Endothelial cell of umbilical vein (primary cell): Measurements from ENCODE around the gene ULK1. TPM values are rescaled to one million over a fixed set of nuclear protein-coding genes. Genes with fewer than 3 reads are reported as not detected.

Experiments used
- BruUV-seq: library from RNA; stranded (reverse); fragments of 400-500 nt; replicated peaks from 2 replicates; lab custom pipeline; 2021; lab: Mats Ljungman, UMichigan
- CTCF ChIA-PET: fragments of 300-600, 350-600 bp; sonication (Branson Sonifier 250); formaldehyde crosslinking; loops from one replicate; lab custom pipeline; 2021; ENCODE audit warnings: antibody characterized with exemption, inconsistent platforms; lab: Charles Lee
- POLR2A ChIA-PET: fragments of 300-600, 350-600 bp; sonication (Branson Sonifier 250); formaldehyde crosslinking; loops from one replicate; lab custom pipeline; 2021; ENCODE audit warnings: antibody characterized with exemption, inconsistent platforms; lab: Charles Lee
- DNase-seq: peaks from one replicate; pipeline ENCODE4 v3.0.0-alpha.2; 2011; ENCODE audit warnings: low read depth, low spot score
- FAIRE-seq: peaks from 2 replicates; lab custom pipeline; 2011; peaks lifted over from hg19 to GRCh38; lab: Jason Lieb, UNC
- H2AFZ ChIP-seq: 2 replicates; pipeline ENCODE4 v1.6.0; 2012; ENCODE audit warnings: low read depth, low read length, control low read depth, inconsistent platforms
- H3K27ac ChIP-seq: 2 replicates; pipeline ENCODE4 v1.5.1; 2011; ENCODE audit warnings: low read depth, mild to moderate bottlenecking, control low read depth, low read length, moderate library complexity; ENCODE audit not compliant: insufficient read depth
- H3K27me3 ChIP-seq, 2 experiments: 2 replicates each; pipeline versions ENCODE4 v1.6.0 to v1.6.1; 2011; ENCODE audit warnings: low read length in 2 of 2, mixed read lengths in 1 of 2; ENCODE audit not compliant: control insufficient read depth in 2 of 2, insufficient read depth in 2 of 2
- H3K36me3 ChIP-seq, 2 experiments: 2 replicates in 1 of 2; 3 replicates in 1 of 2; pipeline ENCODE4 v1.5.1; 2011; ENCODE audit warnings: low read length in 2 of 2, mild to moderate bottlenecking in 1 of 2, moderate library complexity in 1 of 2; ENCODE audit not compliant: control insufficient read depth in 2 of 2, insufficient read depth in 2 of 2; ENCODE audit errors: extremely low read depth in 1 of 2
- H3K4me1 ChIP-seq: 3 replicates; pipeline ENCODE4 v1.5.1; 2011; ENCODE audit warnings: mild to moderate bottlenecking, low read length; ENCODE audit not compliant: control insufficient read depth, insufficient read depth; ENCODE audit errors: extremely low read depth
- H3K4me2 ChIP-seq: 2 replicates; pipeline ENCODE4 v1.6.1; 2011; ENCODE audit warnings: low read length, control low read depth, mixed read lengths; ENCODE audit not compliant: insufficient read depth
- H3K4me3 ChIP-seq, 3 experiments: fragments of 200-600 bp in 1 of 3; sonication (generic), shearing (Covaris generic) in 1 of 3; replicated peaks in 1 of 3; 2 replicates each; pipeline ENCODE4 v1.5.1; 2011 to 2016; ENCODE audit warnings: control low read depth in 3 of 3, low read length in 3 of 3, mild to moderate bottlenecking in 2 of 3, inconsistent platforms in 1 of 3, low read depth in 1 of 3, moderate library complexity in 1 of 3; ENCODE audit not compliant: insufficient read depth in 1 of 3
- H3K79me2 ChIP-seq: 2 replicates; pipeline ENCODE4 v1.6.0; 2012; ENCODE audit warnings: low read length, inconsistent platforms; ENCODE audit not compliant: control insufficient read depth, insufficient read depth
- H3K9ac ChIP-seq: replicated peaks from 2 replicates; pipeline ENCODE3; 2011; ENCODE audit warnings: low read length, control low read depth; ENCODE audit not compliant: insufficient read depth; ENCODE audit errors: extremely low read depth
- H3K9me1 ChIP-seq: replicated peaks from 3 replicates; pipeline ENCODE4 v1.6.0; 2011; ENCODE audit warnings: mild to moderate bottlenecking, low read length; ENCODE audit not compliant: control insufficient read depth, insufficient read depth; ENCODE audit errors: extremely low read depth
- H3K9me3 ChIP-seq: replicated peaks from 2 replicates; pipeline ENCODE4 v1.5.1; 2012; ENCODE audit warnings: low read length, inconsistent platforms; ENCODE audit not compliant: control insufficient read depth, insufficient read depth
- H4K20me1 ChIP-seq: replicated peaks from 2 replicates; pipeline ENCODE3; 2011; ENCODE audit warnings: mild to moderate bottlenecking, low read length; ENCODE audit not compliant: control insufficient read depth, insufficient read depth; ENCODE audit errors: extremely low read depth
- EZH2 ChIP-seq: IDR thresholded peaks from 2 replicates; pipeline ENCODE4 v1.6.1; 2012; ENCODE audit warnings: borderline replicate concordance, low read depth, mild to moderate bottlenecking, moderate library complexity, low read length, inconsistent platforms; ENCODE audit not compliant: severe bottlenecking
- FOS ChIP-seq: IDR thresholded peaks from 2 replicates; pipeline ENCODE4 v1.6.1; 2011; ENCODE audit warnings: mild to moderate bottlenecking, low read length, moderate library complexity, borderline replicate concordance; ENCODE audit not compliant: insufficient read depth
- GATA2 ChIP-seq: IDR thresholded peaks from 2 replicates; pipeline ENCODE4 v1.7.0; 2011; ENCODE audit warnings: low read depth, mild to moderate bottlenecking, moderate library complexity, mixed read lengths, low read length; ENCODE audit not compliant: insufficient read length, insufficient read depth
- JUN ChIP-seq: IDR thresholded peaks from 2 replicates; pipeline ENCODE4 v1.6.1; 2011; ENCODE audit warnings: borderline replicate concordance, low read depth; ENCODE audit not compliant: insufficient read length, insufficient read depth
- MYC ChIP-seq: IDR thresholded peaks from one replicate; pipeline ENCODE4 v1.6.1; 2011; ENCODE audit warnings: mild to moderate bottlenecking, low read depth, low read length
- POLR2A ChIP-seq: IDR thresholded peaks from 2 replicates; pipeline ENCODE4 v1.6.1; 2012; ENCODE audit warnings: low read depth, mild to moderate bottlenecking, control low read depth, low read length
- POLR2AphosphoS5 ChIP-seq: IDR thresholded peaks from 2 replicates; pipeline ENCODE4 v1.6.1; 2012; ENCODE audit warnings: low read depth, mild to moderate bottlenecking, control low read depth, low read length, moderate library complexity; ENCODE audit not compliant: insufficient read depth
- dilution Hi-C: fragments of 300-500 bp; cut with MboI; formaldehyde crosslinking; loops from one replicate; pipeline ENCODE4 v1.15.0; 2019; ENCODE audit warnings: low sequenced_read_pairs; ENCODE audit not compliant: extremely low pct_ligation_motif_present
- intact Hi-C: fragments of 100-400 bp; cut with micrococcal nuclease; formaldehyde crosslinking; loops from one replicate; pipeline ENCODE4 v1.10.0; 2022
- polyA plus RNA-seq, 4 experiments: library from polyadenylated mRNA; depleted of rRNA in 3 of 4; stranded (reverse) in 3 of 4; unstranded in 1 of 4; fragments of >200 nt; gene quantifications; 2 replicates each; pipeline versions ENCODE4 v1.2.1 to v1.2.3, GENCODE V29; 2011 to 2012; ENCODE audit warnings: missing spikeins in 1 of 4
- total RNA-seq: library from RNA; stranded (reverse); gene quantifications from 2 replicates; pipeline ENCODE4 v1.2.3, GENCODE V29; 2021
- TF ChIP-seq, protein P1 (sequence below), 2 donors: IDR thresholded peaks; 1 replicate in 1 of 2; 2 replicates in 1 of 2; pipeline ENCODE4 v1.5.1; 2011; ENCODE audit warnings: low read length in 2 of 2, mild to moderate bottlenecking in 2 of 2, moderate library complexity in 2 of 2, control low read depth in 1 of 2, inconsistent platforms in 1 of 2, low read depth in 1 of 2; ENCODE audit not compliant: insufficient read depth in 1 of 2; ENCODE audit errors: extremely low read depth in 1 of 2
- TF ChIP-seq, protein P2 (sequence below): IDR thresholded peaks from 2 replicates; pipeline ENCODE4 v1.6.1; 2011; ENCODE audit not compliant: insufficient read depth, insufficient read length

Gene ULK1
- total and polyA plus RNA-seq, 2 donors (not counting 3 experiments of a cell fraction or from before 2014, with no cell fraction given), result 14.4 to 38.2 TPM

DNA sequence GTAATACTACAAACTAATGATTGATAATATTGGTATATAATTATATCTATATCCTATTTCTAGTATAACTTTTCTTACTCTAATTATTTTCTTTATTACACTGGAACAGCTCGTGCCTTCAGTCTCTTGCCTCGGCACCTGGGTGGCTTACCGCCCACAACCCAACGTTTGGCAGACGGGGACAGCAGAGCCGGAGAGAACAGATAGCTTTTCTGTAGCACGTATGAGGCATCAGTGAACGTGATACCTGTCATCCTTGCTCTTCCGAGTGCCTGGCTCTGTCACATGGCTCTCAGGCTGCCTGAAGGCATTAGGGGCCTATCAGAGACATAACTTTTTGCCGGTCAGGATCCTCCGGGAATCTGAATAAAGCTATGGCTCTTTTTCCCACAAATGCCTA is 40.1 kb downstream of the ULK1 start:
- no peak overlapping the region for H3K4me3 ChIP-seq
- DNase-seq (no peak), FAIRE-seq (no peak)
- H3K27me3 ChIP-seq, result no peaks in the 10 kb centered on the region
- BruUV-seq, result no TSS peak
- H3K9me1 ChIP-seq, result no peaks in the 10 kb centered on the region
- no peak overlapping the region for H3K9ac ChIP-seq
- H3K4me1 ChIP-seq, result peaks cover 6% of the 10 kb centered on the region
- H3K36me3 ChIP-seq, result peaks cover 13 to 27% of the 10 kb centered on the region in 2 experiments
- no peak overlapping the region for H3K27ac ChIP-seq
- peaks cover 19% of the 10 kb centered on the region for H3K79me2 ChIP-seq
- intact Hi-C loops, result no loop called here
- H3K4me2 ChIP-seq, result no peak overlapping the region
- TF ChIP-seq POLR2AphosphoS5, result no peak
- TF ChIP-seq EZH2, result no peak
- TF ChIP-seq, protein P1, sequence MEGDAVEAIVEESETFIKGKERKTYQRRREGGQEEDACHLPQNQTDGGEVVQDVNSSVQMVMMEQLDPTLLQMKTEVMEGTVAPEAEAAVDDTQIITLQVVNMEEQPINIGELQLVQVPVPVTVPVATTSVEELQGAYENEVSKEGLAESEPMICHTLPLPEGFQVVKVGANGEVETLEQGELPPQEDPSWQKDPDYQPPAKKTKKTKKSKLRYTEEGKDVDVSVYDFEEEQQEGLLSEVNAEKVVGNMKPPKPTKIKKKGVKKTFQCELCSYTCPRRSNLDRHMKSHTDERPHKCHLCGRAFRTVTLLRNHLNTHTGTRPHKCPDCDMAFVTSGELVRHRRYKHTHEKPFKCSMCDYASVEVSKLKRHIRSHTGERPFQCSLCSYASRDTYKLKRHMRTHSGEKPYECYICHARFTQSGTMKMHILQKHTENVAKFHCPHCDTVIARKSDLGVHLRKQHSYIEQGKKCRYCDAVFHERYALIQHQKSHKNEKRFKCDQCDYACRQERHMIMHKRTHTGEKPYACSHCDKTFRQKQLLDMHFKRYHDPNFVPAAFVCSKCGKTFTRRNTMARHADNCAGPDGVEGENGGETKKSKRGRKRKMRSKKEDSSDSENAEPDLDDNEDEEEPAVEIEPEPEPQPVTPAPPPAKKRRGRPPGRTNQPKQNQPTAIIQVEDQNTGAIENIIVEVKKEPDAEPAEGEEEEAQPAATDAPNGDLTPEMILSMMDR (IDR thresholded peaks at IDR 0.05; ENCODE audit: extremely low read depth in 1 of 2, insufficient read depth in 1 of 2, low read depth in 1 of 2, low read length in 2 of 2), result no peak
- no peak for TF ChIP-seq POLR2A
- TF ChIP-seq JUN, result no peak
- TF ChIP-seq FOS, result no peak
- TF ChIP-seq GATA2, result no peak
- TF ChIP-seq, protein P2, sequence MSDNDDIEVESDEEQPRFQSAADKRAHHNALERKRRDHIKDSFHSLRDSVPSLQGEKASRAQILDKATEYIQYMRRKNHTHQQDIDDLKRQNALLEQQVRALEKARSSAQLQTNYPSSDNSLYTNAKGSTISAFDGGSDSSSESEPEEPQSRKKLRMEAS, result no peak
- TF ChIP-seq MYC, result no peak
- no peak overlapping the region for H2AFZ ChIP-seq
- dilution Hi-C loops, result no loop called here
- H4K20me1 ChIP-seq, result no peaks in the 10 kb centered on the region
- ChIA-PET CTCF (no interaction called here), POLR2A (no interaction called here)
- H3K9me3 ChIP-seq, result no peaks in the 10 kb centered on the region
